ENCODE data around the gene BRCA1.

- TF ChIP-seq POLR2A (IDR thresholded peaks at IDR 0.05) (no peak), CTCF (IDR thresholded peaks at IDR 0.05) (no peak)
Measured at GRCh38 chr17:43092901-43093300, 32.3 kb downstream of the BRCA1 start.
